Esophagus muscularis mucosa (tissue), 4 donors: Measurements from ENCODE around the gene STARD6.

Experiments
- CTCF ChIP-seq, 3 experiments: fragments of 200-600 bp in 2 of 3; fragments of 450-650 bp in 1 of 3; sonication (generic) in 2 of 3; IDR thresholded peaks; one replicate each; pipeline ENCODE4 v1.5.1; 2017 to 2019; ENCODE audit warnings: antibody characterized with exemption in 3 of 3, mild to moderate bottlenecking in 2 of 3, moderate library complexity in 1 of 3
- EP300 ChIP-seq: sonication (generic); formaldehyde crosslinking; IDR thresholded peaks from one replicate; pipeline ENCODE4 v1.6.1; 2017; ENCODE audit warnings: antibody characterized with exemption
- POLR2A ChIP-seq: fragments of 450-650 bp; IDR thresholded peaks from one replicate; pipeline ENCODE4 v1.6.1; 2017; ENCODE audit warnings: antibody characterized with exemption, moderate library complexity, mild to moderate bottlenecking, low read depth

- TF ChIP-seq CTCF (IDR thresholded peaks at IDR 0.05): no peak
- no peak for TF ChIP-seq EP300
- no peak for TF ChIP-seq POLR2A
Observed at GRCh38 chr18:54357082-54357659, 487 bp downstream of the STARD6 start.
